PC-9 (cell line): Measurements from ENCODE around the gene CCDC33. TPM values are rescaled to one million over a fixed set of nuclear protein-coding genes. Genes with fewer than 3 reads are reported as not detected.

ENCODE experiments used
- BruUV-seq: library from RNA; stranded (reverse); fragments of 400-500 nt; replicated peaks from 2 replicates; lab custom pipeline; 2021; lab: Mats Ljungman, UMichigan
- CTCF ChIA-PET: fragments of 300-600 bp; sonication (Branson Sonifier 250); formaldehyde crosslinking; loops from one replicate; lab custom pipeline; 2022; ENCODE audit warnings: antibody characterized with exemption; lab: Charles Lee
- POLR2A ChIA-PET: fragments of 300-600 bp; sonication (Branson Sonifier 250); formaldehyde crosslinking; loops from one replicate; lab custom pipeline; 2022; ENCODE audit warnings: antibody characterized with exemption; ENCODE audit not compliant: unreplicated experiment; lab: Charles Lee
- DNase-seq, 2 experiments: peaks; one replicate each; pipeline versions ENCODE4 v3.0.0 to v3.0.0-alpha.2; 2015 to 2022; ENCODE audit warnings: mixed read lengths in 1 of 2
- H2AFZ ChIP-seq: fragments of 200-600 bp; sonication (generic); 2 replicates; pipeline ENCODE4 v1.8.1; 2017; ENCODE audit warnings: antibody characterized with exemption
- H3F3A ChIP-seq: fragments of 200-600 bp; sonication (generic); 2 replicates; pipeline ENCODE4 v1.8.1; 2017; ENCODE audit warnings: antibody characterized with exemption, mild to moderate bottlenecking, low read depth; ENCODE audit not compliant: insufficient read depth
- H3K27ac ChIP-seq: fragments of 200-600 bp; sonication (generic); 2 replicates; pipeline ENCODE4 v1.6.1; 2016; ENCODE audit warnings: mixed run types
- H3K27me3 ChIP-seq: fragments of 200-600 bp; sonication (generic); 2 replicates; pipeline ENCODE4 v1.6.1; 2016; ENCODE audit warnings: low read depth, mixed run types; ENCODE audit not compliant: insufficient read depth
- H3K36me3 ChIP-seq: fragments of 200-600 bp; sonication (generic); 2 replicates; pipeline ENCODE4 v1.6.1; 2016; ENCODE audit warnings: low read depth, mixed run types
- H3K4me1 ChIP-seq: fragments of 200-600 bp; sonication (generic); replicated peaks from 2 replicates; pipeline ENCODE4 v1.6.1; 2016; ENCODE audit warnings: mixed run types; ENCODE audit not compliant: insufficient read depth
- H3K4me2 ChIP-seq: fragments of 200-600 bp; sonication (generic); 2 replicates; pipeline ENCODE4 v1.6.1; 2017; ENCODE audit warnings: mixed run types
- H3K4me3 ChIP-seq: fragments of 200-600 bp; sonication (generic); 2 replicates; pipeline ENCODE4 v1.6.1; 2016; ENCODE audit warnings: mixed run types
- H3K79me2 ChIP-seq: fragments of 200-600 bp; sonication (generic); 2 replicates; pipeline ENCODE4 v1.6.1; 2017; ENCODE audit warnings: low read depth, mixed run types
- H3K9me2 ChIP-seq: fragments of 200-600 bp; sonication (generic); 2 replicates; pipeline ENCODE4 v1.8.1; 2017; ENCODE audit warnings: mild to moderate bottlenecking; ENCODE audit not compliant: insufficient read depth
- H3K9me3 ChIP-seq: fragments of 200-600 bp; sonication (generic); 2 replicates; pipeline ENCODE4 v1.8.1; 2016; ENCODE audit warnings: low read depth; ENCODE audit not compliant: insufficient read depth
- H4K20me1 ChIP-seq: fragments of 200-600 bp; sonication (generic); 2 replicates; pipeline ENCODE4 v1.8.1; 2017; ENCODE audit not compliant: insufficient read depth
- CTCF ChIP-seq: fragments of 200-600 bp; sonication (generic); conservative IDR thresholded peaks from 2 replicates; pipeline ENCODE4 v1.6.1; 2017; ENCODE audit warnings: mixed run types, antibody characterized with exemption, mild to moderate bottlenecking, moderate library complexity
- EZH2 ChIP-seq: fragments of 200-600 bp; sonication (generic); IDR thresholded peaks from 2 replicates; pipeline ENCODE4 v1.8.0; 2017; ENCODE audit warnings: antibody characterized with exemption, low read depth
- intact Hi-C: fragments of 100-400 bp; cut with micrococcal nuclease; formaldehyde crosslinking; loops from one replicate; pipeline ENCODE4 v1.10.0; 2022; ENCODE audit not compliant: unreplicated experiment
- total RNA-seq: library from RNA; stranded (reverse); gene quantifications from 2 replicates; pipeline ENCODE4 v1.2.3, GENCODE V29; 2021

The CCDC33 gene
- total RNA-seq, 1 experiment from 2014 or later: 7.5 TPM

DNA sequence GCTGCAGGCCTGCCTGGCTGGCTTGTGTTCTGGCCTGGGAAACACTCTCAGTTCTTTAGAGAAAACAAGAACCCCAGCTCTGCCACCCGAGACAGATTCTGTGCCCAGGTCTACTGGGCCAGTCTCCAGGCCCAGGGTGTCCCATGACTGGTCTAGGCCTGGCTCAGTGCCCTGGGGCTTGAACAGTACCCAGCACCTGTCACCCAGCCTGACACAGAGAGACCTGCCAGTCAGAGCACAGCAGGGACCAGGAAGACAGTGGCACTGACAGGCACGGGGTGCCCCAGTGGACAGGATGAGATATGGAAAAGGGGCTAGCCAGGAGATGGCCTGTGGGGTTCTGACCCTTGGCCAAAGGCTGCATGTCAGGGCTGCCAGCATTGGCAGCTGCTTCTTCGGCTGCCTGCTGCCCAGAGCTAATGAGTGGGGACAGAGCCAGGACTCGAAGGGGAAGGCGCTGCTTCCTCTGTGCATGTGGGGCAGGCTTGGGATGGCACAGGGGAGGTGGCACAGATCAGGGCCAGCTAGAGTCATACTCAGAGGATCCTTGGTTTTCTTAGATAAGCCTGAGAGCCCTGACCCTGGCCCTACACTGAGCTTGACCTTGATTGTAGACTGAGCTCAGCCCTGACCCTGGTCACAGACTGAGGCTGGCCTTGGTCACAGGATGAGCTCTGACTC lies 15.1 kb downstream of the CCDC33 start:
- no peak overlapping the region for H3K27ac ChIP-seq
- ChIA-PET POLR2A (interaction anchor here (0.6 kb wide), 3 partner anchors 30 to 1213 kb away, joined by 5 to 9 read pairs (median 8); no protein-coding TSS in a partner anchor), CTCF (interaction anchor here (1.7 kb wide), 1 partner anchor 11 kb away, joined by 5 read pairs; no protein-coding TSS in a partner anchor)
- H3K4me3 ChIP-seq: no peak overlapping the region
- H2AFZ ChIP-seq: no peak overlapping the region
- 0 out of 2 replicates have a peak, but pooled peaks cover 8% of the 10 kb centered on the region for H3K4me1 ChIP-seq
- no TSS peak for BruUV-seq
- H3K9me3 ChIP-seq: no peaks in the 10 kb centered on the region
- no peaks in the 10 kb centered on the region for H3K27me3 ChIP-seq
- H3F3A ChIP-seq: peaks cover 3% of the 10 kb centered on the region; the same call in 1 of the 2 replicates
- H3K4me2 ChIP-seq: no peak overlapping the region
- H3K79me2 ChIP-seq: no peaks in the 10 kb centered on the region
- H4K20me1 ChIP-seq: no peaks in the 10 kb centered on the region
- intact Hi-C loops: no loop called here
- H3K36me3 ChIP-seq: no peaks in the 10 kb centered on the region
- no peaks in the 10 kb centered on the region for H3K9me2 ChIP-seq
- DNase-seq: no peak
- TF ChIP-seq CTCF (no peak), EZH2 (no peak)

DNA sequence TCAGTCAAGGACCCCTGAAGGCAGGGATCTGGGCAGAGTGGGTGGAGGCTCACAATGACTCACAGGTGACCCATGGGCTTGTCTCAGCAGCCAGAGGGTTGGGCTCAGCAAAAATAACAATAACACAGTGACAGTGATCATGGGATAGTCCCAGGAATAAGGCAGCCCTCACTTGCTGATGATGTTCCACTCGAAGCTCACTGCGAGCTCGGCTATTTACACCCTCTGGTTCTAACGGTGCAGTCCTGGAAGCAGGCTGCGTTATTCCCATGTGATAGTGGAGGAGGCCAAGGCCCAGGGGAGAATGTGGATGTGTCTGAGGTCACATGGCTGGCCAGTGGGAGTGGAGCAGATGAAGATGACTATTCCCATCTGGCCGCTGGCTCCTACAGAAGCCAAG lies 16.2 kb downstream of the CCDC33 start:
- no peak for TF ChIP-seq CTCF
- TF ChIP-seq EZH2: no peak
- Histone ChIP-seq H3K27me3 (peaks cover 6% of the 10 kb centered on the region; the same call in 1 of the 2 replicates), H3K9me2 (no peaks in the 10 kb centered on the region), H3K9me3 (no peaks in the 10 kb centered on the region), H2AFZ (no peak overlapping the region), H3K4me1 (0 out of 2 replicates have a peak, but pooled peaks cover 8% of the 10 kb centered on the region), H4K20me1 (no peaks in the 10 kb centered on the region), H3F3A (peaks cover 3% of the 10 kb centered on the region; the same call in 1 of the 2 replicates), H3K36me3 (no peaks in the 10 kb centered on the region), H3K4me3 (no peak overlapping the region), H3K4me2 (no peak overlapping the region), H3K27ac (no peak overlapping the region), H3K79me2 (no peaks in the 10 kb centered on the region)
- ChIA-PET CTCF (interaction anchor here (0.6 to 1.7 kb wide), 2 partner anchors 12 to 383 kb away, joined by 3 to 5 read pairs; no protein-coding TSS in a partner anchor), POLR2A (no interaction called here)
- intact Hi-C loops: no loop called here
- BruUV-seq: no TSS peak
- no peak for DNase-seq

- H3K36me3 ChIP-seq: no peaks in the 10 kb centered on the region
- no peaks in the 10 kb centered on the region for H3K9me2 ChIP-seq
- no TSS peak for BruUV-seq
- CTCF ChIA-PET: interaction anchor here (1.7 kb wide), 1 partner anchor 13 kb away, joined by 5 read pairs; no protein-coding TSS in a partner anchor
- H3F3A ChIP-seq: peaks cover 3% of the 10 kb centered on the region; the same call in 1 of the 2 replicates
- H3K9me3 ChIP-seq: no peaks in the 10 kb centered on the region
- 0 out of 2 replicates have a peak, but pooled peaks cover 8% of the 10 kb centered on the region for H3K4me1 ChIP-seq
- DNase-seq: no peak
- H4K20me1 ChIP-seq: no peaks in the 10 kb centered on the region
- no peaks in the 10 kb centered on the region for H3K79me2 ChIP-seq
- intact Hi-C loops: no loop called here
- no peak overlapping the region for H3K27ac ChIP-seq
- POLR2A ChIA-PET: no interaction called here
- H3K4me3 ChIP-seq: no peak overlapping the region
- TF ChIP-seq CTCF (no peak), EZH2 (no peak)
- no peak overlapping the region for H3K4me2 ChIP-seq
- H3K27me3 ChIP-seq: peaks cover 7% of the 10 kb centered on the region; the same call in 1 of the 2 replicates
- H2AFZ ChIP-seq: no peak overlapping the region
These were observed 16.6 kb downstream of the CCDC33 start for GRCh38 chr15:74252721-74253120.
